Measurements from ENCODE around the gene SLC49A4.

- TF ChIP-seq ZNF37A (tag by site-specific recombination; IDR thresholded peaks at IDR 0.05) (no peak), ZNF514 (tag by site-specific recombination; IDR thresholded peaks at IDR 0.05) (no peak), ZNF639 (tag by site-specific recombination; IDR thresholded peaks at IDR 0.05) (no peak), ZNF521 (tag by site-specific recombination; IDR thresholded peaks at IDR 0.05) (no peak)
- TF ChIP-seq, protein P1, sequence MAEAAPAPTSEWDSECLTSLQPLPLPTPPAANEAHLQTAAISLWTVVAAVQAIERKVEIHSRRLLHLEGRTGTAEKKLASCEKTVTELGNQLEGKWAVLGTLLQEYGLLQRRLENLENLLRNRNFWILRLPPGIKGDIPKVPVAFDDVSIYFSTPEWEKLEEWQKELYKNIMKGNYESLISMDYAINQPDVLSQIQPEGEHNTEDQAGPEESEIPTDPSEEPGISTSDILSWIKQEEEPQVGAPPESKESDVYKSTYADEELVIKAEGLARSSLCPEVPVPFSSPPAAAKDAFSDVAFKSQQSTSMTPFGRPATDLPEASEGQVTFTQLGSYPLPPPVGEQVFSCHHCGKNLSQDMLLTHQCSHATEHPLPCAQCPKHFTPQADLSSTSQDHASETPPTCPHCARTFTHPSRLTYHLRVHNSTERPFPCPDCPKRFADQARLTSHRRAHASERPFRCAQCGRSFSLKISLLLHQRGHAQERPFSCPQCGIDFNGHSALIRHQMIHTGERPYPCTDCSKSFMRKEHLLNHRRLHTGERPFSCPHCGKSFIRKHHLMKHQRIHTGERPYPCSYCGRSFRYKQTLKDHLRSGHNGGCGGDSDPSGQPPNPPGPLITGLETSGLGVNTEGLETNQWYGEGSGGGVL (tag by site-specific recombination; IDR thresholded peaks at IDR 0.05): no peak
- TF ChIP-seq, protein P2, sequence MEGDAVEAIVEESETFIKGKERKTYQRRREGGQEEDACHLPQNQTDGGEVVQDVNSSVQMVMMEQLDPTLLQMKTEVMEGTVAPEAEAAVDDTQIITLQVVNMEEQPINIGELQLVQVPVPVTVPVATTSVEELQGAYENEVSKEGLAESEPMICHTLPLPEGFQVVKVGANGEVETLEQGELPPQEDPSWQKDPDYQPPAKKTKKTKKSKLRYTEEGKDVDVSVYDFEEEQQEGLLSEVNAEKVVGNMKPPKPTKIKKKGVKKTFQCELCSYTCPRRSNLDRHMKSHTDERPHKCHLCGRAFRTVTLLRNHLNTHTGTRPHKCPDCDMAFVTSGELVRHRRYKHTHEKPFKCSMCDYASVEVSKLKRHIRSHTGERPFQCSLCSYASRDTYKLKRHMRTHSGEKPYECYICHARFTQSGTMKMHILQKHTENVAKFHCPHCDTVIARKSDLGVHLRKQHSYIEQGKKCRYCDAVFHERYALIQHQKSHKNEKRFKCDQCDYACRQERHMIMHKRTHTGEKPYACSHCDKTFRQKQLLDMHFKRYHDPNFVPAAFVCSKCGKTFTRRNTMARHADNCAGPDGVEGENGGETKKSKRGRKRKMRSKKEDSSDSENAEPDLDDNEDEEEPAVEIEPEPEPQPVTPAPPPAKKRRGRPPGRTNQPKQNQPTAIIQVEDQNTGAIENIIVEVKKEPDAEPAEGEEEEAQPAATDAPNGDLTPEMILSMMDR (tag by site-specific recombination; IDR thresholded peaks at IDR 0.05): no peak
- TF ChIP-seq, protein P3, sequence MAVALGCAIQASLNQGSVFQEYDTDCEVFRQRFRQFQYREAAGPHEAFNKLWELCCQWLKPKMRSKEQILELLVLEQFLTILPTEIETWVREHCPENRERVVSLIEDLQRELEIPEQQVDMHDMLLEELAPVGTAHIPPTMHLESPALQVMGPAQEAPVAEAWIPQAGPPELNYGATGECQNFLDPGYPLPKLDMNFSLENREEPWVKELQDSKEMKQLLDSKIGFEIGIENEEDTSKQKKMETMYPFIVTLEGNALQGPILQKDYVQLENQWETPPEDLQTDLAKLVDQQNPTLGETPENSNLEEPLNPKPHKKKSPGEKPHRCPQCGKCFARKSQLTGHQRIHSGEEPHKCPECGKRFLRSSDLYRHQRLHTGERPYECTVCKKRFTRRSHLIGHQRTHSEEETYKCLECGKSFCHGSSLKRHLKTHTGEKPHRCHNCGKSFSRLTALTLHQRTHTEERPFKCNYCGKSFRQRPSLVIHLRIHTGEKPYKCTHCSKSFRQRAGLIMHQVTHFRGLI (tag by site-specific recombination; IDR thresholded peaks at IDR 0.05): no peak
Measured at GRCh38 chr3:122880173-122880572, 85.3 kb downstream of the SLC49A4 start.
